ENCODE measurements around the gene FGF14. TPM values are rescaled to one million over a fixed set of nuclear protein-coding genes. Genes with fewer than 3 reads are reported as not detected.

The FGF14 gene
- total and polyA plus RNA-seq, 2 experiments from 2014 or later = 0.03 TPM; not detected in 1

GRCh38 chr13:102187313-102187712 is 214.5 kb downstream of the FGF14 start:
- no peaks in the 10 kb centered on the region for H3K27me3 Mint-ChIP-seq (ENCODE audit: insufficient read depth, low read depth, poor library complexity)
- H3K27ac ChIP-seq (ENCODE audit: low read depth) = no peak overlapping the region
- no peaks in the 10 kb centered on the region for H3F3A ChIP-seq (replicated peaks; ENCODE audit: low read depth)
- no peak for ATAC-seq
- no peak overlapping the region for H3K27ac Mint-ChIP-seq
- no peaks in the 10 kb centered on the region for H3K4me1 ChIP-seq (ENCODE audit: insufficient read depth)
- H4K20me1 ChIP-seq (replicated peaks; ENCODE audit: insufficient read depth) = no peaks in the 10 kb centered on the region
- no peaks in the 10 kb centered on the region; the same call in 2 of the 3 replicates for H3K9me3 Mint-ChIP-seq
- H3K4me3 Mint-ChIP-seq = no peak overlapping the region
- H2AFZ ChIP-seq = no peak overlapping the region
- no peak overlapping the region for H3K4me3 ChIP-seq
- H3K4me2 ChIP-seq = no peak overlapping the region
- no peaks in the 10 kb centered on the region for H3K36me3 Mint-ChIP-seq (ENCODE audit: low read depth)
- no peak for TF ChIP-seq EZH2phosphoT487 (IDR thresholded peaks at IDR 0.05; ENCODE audit: unreplicated experiment)
- no peak for TF ChIP-seq ZNF114 (CRISPR knock-in tag; IDR thresholded peaks at IDR 0.05)
- no peak for TF ChIP-seq ETS1 (IDR thresholded peaks at IDR 0.05)
- TF ChIP-seq NANOG (IDR thresholded peaks at IDR 0.05; ENCODE audit: borderline replicate concordance) = no peak
- no peak for TF ChIP-seq CTCF (conservative IDR thresholded peaks at IDR 0.05; ENCODE audit: low read depth in 2 of 2)
- no peak for TF ChIP-seq STAT1 (IDR thresholded peaks at IDR 0.05; ENCODE audit: unreplicated experiment)
- TF ChIP-seq ZNF462 (CRISPR knock-in tag; IDR thresholded peaks at IDR 0.05) = no peak
- TF ChIP-seq CREB1 (CRISPR knock-in tag; IDR thresholded peaks at IDR 0.05; ENCODE audit: low read depth) = no peak
- no peak for TF ChIP-seq POLR2AphosphoS5 (IDR thresholded peaks at IDR 0.05; ENCODE audit: low read depth)
- H3K36me3 ChIP-seq (ENCODE audit: insufficient read depth) = no peaks in the 10 kb centered on the region
- H3K9me2 ChIP-seq (ENCODE audit: insufficient read depth) = no peaks in the 10 kb centered on the region
- peaks cover 2% of the 10 kb centered on the region; the same call in 1 of the 3 replicates for H3K4me1 Mint-ChIP-seq
- no peak for DNase-seq (ENCODE audit: low spot score)
- H3K27me3 ChIP-seq (ENCODE audit: insufficient read depth) = no peaks in the 10 kb centered on the region
- no peaks in the 10 kb centered on the region for H3K79me2 ChIP-seq (replicated peaks; ENCODE audit: insufficient read depth)

Data from GM23338 (cell line).